NCI-H2196 (cell line): ENCODE results near the gene PRKCB.
"Not testable (repeated sequence)": the region's sequence is repeated elsewhere in the genome, so short reads cannot be mapped to it uniquely, and the experiment has no call there.

ENCODE experiments used
- DNase-seq: peaks from one replicate; lab custom pipeline; 2025; ENCODE audit not compliant: unreplicated experiment; lab: John Stamatoyannopoulos, UW

The PRKCB gene

GRCh38 chr16:24075931-24076716, 240.3 kb downstream of the PRKCB start:
- DNase-seq: no peak

GRCh38 chr16:24077292-24077691, 241.5 kb downstream of the PRKCB start:
- no peak for DNase-seq

GRCh38 chr16:24077966-24078365, 242.2 kb downstream of the PRKCB start:
- DNase-seq: no peak

GRCh38 chr16:24085666-24086065, 249.9 kb downstream of the PRKCB start:
- DNase-seq: no peak

GRCh38 chr16:24087891-24088410, 252.2 kb downstream of the PRKCB start:
- no peak for DNase-seq

GRCh38 chr16:24088767-24089166, 253.0 kb downstream of the PRKCB start:
- no peak for DNase-seq

GRCh38 chr16:24091125-24091524, 255.3 kb downstream of the PRKCB start:
- DNase-seq: no peak

GRCh38 chr16:24093049-24093448, 257.3 kb downstream of the PRKCB start:
- DNase-seq: no peak

GRCh38 chr16:24094660-24095059, 258.9 kb downstream of the PRKCB start:
- DNase-seq: no peak

GRCh38 chr16:24098896-24099295, 263.1 kb downstream of the PRKCB start:
- DNase-seq: no peak

- DNase-seq: no peak
Measured at GRCh38 chr16:24101431-24101830, 265.6 kb downstream of the PRKCB start.

GRCh38 chr16:24102209-24102660, 266.5 kb downstream of the PRKCB start:
- no peak for DNase-seq

GRCh38 chr16:24105471-24105870, 269.7 kb downstream of the PRKCB start:
- not testable (repeated sequence) for DNase-seq

GRCh38 chr16:24108090-24108489, 272.3 kb downstream of the PRKCB start:
- not testable (repeated sequence) for DNase-seq

GRCh38 chr16:24111724-24112302, 276.0 kb downstream of the PRKCB start:
- no peak for DNase-seq

- no peak for DNase-seq
Measured at GRCh38 chr16:24113115-24113745, 277.4 kb downstream of the PRKCB start.

- no peak for DNase-seq
Measured at GRCh38 chr16:24114876-24115275, 279.1 kb downstream of the PRKCB start.

GRCh38 chr16:24116046-24116776, 280.4 kb downstream of the PRKCB start:
- DNase-seq: no peak

- DNase-seq: no peak
Measured at GRCh38 chr16:24116989-24117388, 281.2 kb downstream of the PRKCB start.

- DNase-seq: no peak
Measured at GRCh38 chr16:24117680-24118079, 281.9 kb downstream of the PRKCB start.

GRCh38 chr16:24118126-24118821, 282.5 kb downstream of the PRKCB start:
- no peak for DNase-seq
